22Rv1 (cell line): ENCODE measurements around the gene LSAMP.

Experiments used
- ZFX ChIP-seq: fragments of 450-650 bp; IDR thresholded peaks from 2 replicates; pipeline ENCODE4 v1.6.1; 2017; ENCODE audit warnings: antibody characterized with exemption, borderline replicate concordance
- TF ChIP-seq, protein P1 (sequence below): fragments of 450-650 bp; IDR thresholded peaks from 2 replicates; pipeline ENCODE4 v1.5.1; 2017; ENCODE audit warnings: mild to moderate bottlenecking

GRCh38 chr3:116045314-116045713 is 400.0 kb downstream of the LSAMP start:
- TF ChIP-seq, protein P1, sequence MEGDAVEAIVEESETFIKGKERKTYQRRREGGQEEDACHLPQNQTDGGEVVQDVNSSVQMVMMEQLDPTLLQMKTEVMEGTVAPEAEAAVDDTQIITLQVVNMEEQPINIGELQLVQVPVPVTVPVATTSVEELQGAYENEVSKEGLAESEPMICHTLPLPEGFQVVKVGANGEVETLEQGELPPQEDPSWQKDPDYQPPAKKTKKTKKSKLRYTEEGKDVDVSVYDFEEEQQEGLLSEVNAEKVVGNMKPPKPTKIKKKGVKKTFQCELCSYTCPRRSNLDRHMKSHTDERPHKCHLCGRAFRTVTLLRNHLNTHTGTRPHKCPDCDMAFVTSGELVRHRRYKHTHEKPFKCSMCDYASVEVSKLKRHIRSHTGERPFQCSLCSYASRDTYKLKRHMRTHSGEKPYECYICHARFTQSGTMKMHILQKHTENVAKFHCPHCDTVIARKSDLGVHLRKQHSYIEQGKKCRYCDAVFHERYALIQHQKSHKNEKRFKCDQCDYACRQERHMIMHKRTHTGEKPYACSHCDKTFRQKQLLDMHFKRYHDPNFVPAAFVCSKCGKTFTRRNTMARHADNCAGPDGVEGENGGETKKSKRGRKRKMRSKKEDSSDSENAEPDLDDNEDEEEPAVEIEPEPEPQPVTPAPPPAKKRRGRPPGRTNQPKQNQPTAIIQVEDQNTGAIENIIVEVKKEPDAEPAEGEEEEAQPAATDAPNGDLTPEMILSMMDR: no peak
- TF ChIP-seq ZFX: no peak
